NCI-H1048 (cell line): ENCODE measurements around the gene C1orf122.

ENCODE experiments used
- DNase-seq: peaks from one replicate; lab custom pipeline; 2025; lab: John Stamatoyannopoulos, UW

Gene C1orf122

GRCh38 chr1:37797750-37798345 lies 9.7 kb upstream of the C1orf122 start:
- no peak for DNase-seq

DNA sequence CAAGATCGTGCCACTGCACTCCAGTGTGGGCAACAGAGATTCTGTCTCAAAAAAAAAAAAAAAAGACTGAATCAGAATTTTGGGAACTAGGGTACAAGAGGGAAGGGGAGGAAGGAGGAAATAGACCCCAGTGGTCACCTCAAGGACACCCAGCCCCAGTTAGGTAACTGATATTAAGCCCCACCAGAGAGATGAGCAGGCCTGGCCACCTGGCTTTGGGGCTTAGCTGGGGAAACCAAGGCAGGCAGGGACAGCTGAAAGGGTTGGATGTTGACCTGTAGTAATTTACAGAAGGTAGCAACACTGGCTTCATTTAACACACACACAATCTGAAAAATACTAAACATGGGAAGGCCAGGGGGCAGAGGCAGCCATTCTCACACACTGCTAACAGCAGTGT lies 5.2 kb upstream of the C1orf122 start:
- DNase-seq: no peak

DNA sequence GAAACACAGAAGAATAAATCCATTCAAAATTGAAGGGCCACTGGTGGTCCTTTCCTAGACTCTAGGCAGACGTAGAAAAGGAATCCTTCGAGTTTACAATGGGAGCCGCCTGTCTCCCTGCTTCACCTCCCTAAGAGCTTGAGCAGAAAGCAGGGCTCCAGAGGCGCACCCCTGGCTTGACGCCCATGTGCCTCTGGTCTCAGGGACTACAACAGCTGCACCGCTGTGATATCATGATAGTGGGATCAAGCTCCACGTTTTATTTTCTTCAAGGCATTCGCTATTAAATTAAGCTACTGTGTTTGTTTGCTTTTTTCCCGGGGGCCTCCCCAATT lies 403 bp upstream of the C1orf122 start:
- DNase-seq: no peak

GRCh38 chr1:37808369-37809319 lies 1.1 kb downstream of the C1orf122 start:
- no peak for DNase-seq

GRCh38 chr1:37809942-37810341 lies 2.4 kb downstream of the C1orf122 start:
- no peak for DNase-seq

- peak; percentile 39 for DNase-seq
Measured at GRCh38 chr1:37811027-37811655, 3.6 kb downstream of the C1orf122 start.

DNA sequence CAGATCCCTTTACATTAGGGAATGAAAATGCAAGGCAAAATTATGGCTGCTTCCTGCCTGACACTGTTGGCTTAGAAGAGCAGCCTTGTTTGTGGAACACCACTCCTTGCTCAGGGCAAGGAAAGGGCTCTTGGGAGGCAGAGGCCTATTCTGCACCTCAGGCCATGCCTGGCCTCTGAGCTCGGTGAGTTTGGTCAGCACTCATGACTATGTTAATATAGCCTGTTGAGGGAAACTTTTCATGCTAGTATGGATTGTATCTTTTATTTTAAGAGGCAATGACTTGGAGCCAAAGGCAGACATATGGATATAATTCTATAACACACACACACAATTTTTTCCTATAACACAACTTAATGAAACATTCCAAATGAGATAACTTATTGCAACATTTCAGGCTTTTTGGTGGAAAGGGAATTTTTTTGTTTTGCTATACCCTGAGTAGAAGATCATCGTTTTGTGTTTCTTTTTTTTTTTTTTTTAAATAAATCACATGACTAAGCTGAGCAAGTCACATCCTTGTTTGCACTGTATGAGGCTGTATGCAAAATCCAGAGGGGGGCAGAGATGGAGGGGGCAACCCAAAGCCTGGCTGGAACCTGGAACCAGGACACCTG lies 6.0 kb downstream of the C1orf122 start:
- no peak for DNase-seq

GRCh38 chr1:37814252-37814651 lies 6.7 kb downstream of the C1orf122 start:
- no peak for DNase-seq

DNA sequence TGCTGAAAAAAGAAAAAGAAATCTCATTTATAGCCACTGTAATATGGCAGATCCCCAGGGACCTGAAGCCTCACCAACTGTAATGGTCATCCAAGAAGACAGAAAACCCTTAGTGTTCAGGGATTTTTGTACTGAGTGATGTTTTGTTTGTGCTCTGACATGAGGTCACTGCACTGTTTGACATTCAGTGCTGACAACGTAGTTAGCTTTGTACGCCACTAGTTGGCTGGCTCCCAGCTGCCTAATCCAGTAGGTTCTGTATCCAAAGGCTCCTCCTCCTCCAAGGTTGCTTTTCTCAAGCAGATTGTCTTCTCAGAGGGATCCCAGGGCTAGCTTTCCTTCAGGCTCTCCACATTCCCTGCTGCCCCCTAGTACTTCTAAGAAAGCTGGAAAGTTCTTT lies 9.9 kb downstream of the C1orf122 start:
- no peak for DNase-seq

GRCh38 chr1:37821481-37821880 lies 13.9 kb downstream of the C1orf122 start:
- no peak for DNase-seq

DNA sequence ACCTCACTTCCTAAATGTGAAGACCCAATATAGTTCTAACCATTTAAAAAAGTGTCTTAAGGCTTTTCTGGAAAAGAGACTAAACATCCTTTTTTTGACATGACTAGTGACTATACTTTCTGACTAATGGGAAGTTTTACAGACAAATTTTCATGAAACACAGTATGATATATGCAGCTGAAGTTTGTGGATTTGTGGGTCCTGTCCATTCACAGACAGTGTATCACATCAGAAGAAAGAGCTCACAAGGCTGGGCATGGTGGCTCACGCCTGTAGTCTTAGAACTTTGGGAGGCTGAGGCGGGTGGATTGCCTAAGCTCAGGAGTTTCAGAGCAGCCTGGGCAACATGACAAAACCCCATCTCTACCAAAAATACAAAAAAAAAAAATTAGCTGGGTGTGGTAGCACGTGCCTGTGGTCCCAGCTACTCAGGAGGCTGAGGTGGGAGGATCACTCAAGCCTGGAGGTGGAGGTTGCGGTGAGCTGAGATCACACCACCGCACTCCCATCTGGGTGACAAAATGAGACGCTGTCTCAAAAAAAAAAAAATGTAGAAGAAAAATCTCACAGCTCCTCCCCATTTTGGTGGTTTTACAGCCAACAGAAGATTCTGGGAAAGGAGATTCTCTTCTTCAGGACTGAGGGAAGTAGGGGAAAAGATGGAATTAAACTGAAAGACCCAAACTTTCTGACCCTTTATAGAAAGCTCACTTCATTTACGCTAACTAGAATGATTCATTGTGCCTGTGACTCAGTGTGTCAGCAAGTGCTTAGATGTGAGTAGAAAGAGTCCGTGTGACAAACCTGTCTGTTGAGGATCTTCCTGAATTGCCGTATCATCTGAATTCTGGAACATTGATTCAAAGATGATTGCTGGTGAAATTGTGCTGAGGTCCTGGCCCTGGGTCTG lies 15.6 kb downstream of the C1orf122 start:
- DNase-seq: no peak

GRCh38 chr1:37824001-37824400 lies 16.4 kb downstream of the C1orf122 start:
- no peak for DNase-seq

- DNase-seq: no peak
Measured at GRCh38 chr1:37825506-37825905, 17.9 kb downstream of the C1orf122 start.

DNA sequence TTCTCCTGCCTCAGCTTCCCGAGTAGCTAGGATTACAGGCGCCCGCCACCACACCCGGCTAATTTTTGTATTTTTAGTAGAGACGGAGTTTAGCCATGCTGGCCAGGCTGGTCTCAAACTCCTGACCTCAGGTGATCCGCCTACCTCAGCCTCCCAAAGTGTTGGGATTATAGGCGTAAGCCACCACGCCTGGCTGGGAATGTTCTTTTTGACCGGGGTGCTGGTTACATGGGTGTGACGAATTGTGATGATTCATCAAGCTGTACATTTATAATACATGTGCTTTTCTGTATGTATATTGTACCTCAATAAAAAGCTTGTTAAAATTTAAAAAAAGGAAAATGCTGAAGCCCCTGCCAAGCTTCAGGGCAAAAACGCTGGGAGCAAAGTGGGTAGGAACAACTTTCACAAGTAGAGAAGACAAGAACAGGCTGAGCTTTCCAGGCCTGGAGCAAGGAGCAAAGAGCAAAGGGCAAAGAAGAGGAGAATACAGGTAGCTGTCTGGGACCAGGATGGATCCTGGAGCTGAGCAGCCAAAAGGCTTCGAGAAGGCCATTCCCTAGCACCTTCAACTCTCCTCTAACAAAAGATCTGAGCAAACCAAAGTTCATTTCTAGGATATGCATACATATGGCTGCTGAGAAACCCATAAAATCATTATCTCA lies 21.0 kb downstream of the C1orf122 start:
- DNase-seq: no peak

GRCh38 chr1:37831109-37831508 lies 23.5 kb downstream of the C1orf122 start:
- DNase-seq: no peak

GRCh38 chr1:37831809-37832208 lies 24.2 kb downstream of the C1orf122 start:
- no peak for DNase-seq

GRCh38 chr1:37836788-37837187 lies 29.2 kb downstream of the C1orf122 start:
- no peak for DNase-seq

DNA sequence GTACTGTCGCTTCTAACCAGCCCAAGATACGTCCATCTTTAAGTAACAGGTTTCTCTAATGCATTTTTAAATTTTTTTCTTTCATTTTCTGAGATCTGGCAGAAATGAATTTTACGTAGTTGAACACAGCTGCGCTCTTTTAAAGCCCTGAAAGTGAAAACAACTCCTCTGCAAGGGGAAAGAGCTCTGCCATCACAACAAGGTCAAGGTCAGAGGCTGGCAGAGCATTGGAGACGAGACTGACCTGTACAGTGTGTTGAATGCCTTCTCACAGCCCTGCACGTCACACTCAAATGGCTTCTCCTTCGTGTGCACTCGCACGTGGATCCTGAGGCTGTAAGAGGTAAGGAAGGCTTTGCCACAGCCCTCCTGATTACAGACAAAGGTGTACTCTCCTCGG lies 32.1 kb downstream of the C1orf122 start:
- DNase-seq: no peak

DNA sequence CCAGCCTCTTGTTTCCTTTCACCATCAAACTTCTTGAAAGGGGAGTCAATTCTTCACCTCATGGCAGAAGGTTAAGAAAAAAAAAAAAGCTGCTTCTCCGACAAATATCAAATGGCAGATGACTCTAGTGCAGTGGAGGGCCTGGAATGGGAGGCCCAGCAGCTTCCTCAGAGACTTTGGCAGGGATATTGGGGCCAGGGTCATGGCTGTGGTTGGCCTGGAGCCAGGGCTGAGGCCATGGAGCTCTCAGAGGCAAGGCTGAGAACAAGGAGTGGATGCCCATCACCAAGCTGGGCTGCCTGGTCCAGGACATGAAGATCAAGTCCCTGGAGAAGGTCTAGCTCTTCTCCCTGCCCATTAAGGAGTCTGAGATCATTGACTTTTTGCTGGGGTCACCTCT lies 33.1 kb downstream of the C1orf122 start:
- DNase-seq: no peak

DNA sequence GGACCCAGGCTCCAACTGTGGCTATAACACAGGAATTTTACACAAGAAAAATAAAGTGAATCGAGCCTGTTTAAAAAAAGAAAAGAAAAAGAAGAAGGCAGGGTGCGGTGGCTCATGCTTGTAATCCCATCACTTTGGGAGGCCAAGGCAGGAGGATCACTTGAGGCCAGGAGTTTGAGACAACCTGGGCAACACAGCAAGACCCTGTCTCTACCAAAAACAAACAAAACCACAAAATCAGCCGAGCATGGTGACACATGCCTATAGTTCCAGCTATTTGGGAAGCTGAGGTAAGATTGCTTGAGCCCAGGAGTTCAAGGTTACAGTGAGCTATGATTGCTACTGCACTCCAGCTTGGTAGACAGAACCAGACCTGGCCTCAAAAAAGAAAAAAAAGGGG lies 34.1 kb downstream of the C1orf122 start:
- no peak for DNase-seq

- no peak for DNase-seq
Measured at GRCh38 chr1:37844536-37844935, 36.9 kb downstream of the C1orf122 start.
